HG02763 (cell line): ENCODE results near the gene PCSK7.
A peak's percentile ranks its signal among the peaks of the same experiment; 100 is the strongest.
"Not testable (repeated sequence)": the region's sequence is repeated elsewhere in the genome, so short reads cannot be mapped to it uniquely, and the experiment has no call there.

Experiments
- ATAC-seq: cut with Tn5 transposase; IDR thresholded peaks from one replicate; pipeline ENCODE4 v1.9.1; 2021; ENCODE audit warnings: mild to moderate bottlenecking, moderate library complexity; ENCODE audit not compliant: unreplicated experiment

The PCSK7 gene

GRCh38 chr11:117183724-117184349, 48.0 kb downstream of the PCSK7 start:
- no peak for ATAC-seq

- not testable (repeated sequence) for ATAC-seq
These were observed 48.7 kb downstream of the PCSK7 start for GRCh38 chr11:117183178-117183577.

DNA sequence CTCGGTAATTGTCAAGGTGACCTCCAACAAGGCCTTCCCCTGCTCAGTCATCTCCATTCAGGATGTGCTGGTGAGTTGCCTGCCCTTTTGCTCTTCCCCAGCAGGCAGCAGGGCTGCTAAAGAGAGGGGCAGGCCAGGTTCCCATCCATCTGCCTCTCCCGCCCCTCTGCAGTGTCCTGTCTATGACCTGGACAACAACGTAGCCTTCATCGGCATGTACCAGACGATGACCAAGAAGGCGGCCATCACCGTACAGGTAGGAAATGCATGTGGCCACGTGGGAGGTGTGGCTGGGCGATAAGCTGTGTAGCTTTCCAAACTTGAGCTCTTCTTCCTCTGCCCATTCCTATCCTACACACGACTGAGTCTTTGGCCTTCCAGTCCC, 49.3 kb downstream of the PCSK7 start:
- ATAC-seq = no peak

DNA sequence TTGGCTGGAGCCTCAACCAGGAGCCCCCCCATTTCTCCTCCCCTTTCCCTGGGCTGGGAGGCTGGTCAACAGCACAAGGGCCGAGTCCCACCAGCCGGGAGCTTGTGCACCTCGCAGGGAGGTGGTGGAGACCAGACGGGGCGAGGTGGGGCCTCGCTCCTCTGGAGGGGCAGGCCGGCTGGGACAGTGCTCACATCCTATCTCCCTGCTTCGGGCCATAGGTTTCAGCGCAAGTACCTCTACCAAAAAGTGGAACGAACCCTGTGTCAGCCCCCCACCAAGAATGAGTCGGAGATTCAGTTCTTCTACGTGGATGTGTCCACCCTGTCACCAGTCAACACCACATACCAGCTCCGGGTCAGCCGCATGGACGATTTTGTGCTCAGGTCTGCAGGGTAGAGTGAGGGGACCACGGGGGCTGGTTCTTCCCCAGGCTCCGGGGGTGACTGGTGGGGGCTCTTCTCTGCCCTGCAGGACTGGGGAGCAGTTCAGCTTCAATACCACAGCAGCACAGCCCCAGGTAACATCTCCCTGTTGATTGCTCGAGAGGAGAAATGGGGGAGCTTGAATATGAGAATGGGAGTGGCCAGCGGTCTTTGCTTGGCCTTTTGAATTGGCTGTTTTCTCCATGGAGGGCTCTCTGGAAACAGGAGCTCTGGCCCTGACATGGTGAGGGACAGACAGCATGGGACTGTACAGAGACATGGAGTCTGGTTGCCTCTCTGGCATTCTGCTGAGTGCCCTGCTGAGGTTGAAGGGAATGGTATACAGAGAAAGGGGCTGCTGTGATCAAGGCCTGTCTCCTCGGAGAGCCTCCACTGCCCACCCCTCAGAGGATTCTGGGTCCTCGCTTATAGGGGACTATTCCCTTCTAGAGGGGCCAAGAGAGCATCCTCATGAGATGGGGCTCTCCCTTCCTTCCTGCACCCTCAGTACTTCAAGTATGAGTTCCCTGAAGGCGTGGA, 50.0 kb downstream of the PCSK7 start:
- ATAC-seq = no peak

DNA sequence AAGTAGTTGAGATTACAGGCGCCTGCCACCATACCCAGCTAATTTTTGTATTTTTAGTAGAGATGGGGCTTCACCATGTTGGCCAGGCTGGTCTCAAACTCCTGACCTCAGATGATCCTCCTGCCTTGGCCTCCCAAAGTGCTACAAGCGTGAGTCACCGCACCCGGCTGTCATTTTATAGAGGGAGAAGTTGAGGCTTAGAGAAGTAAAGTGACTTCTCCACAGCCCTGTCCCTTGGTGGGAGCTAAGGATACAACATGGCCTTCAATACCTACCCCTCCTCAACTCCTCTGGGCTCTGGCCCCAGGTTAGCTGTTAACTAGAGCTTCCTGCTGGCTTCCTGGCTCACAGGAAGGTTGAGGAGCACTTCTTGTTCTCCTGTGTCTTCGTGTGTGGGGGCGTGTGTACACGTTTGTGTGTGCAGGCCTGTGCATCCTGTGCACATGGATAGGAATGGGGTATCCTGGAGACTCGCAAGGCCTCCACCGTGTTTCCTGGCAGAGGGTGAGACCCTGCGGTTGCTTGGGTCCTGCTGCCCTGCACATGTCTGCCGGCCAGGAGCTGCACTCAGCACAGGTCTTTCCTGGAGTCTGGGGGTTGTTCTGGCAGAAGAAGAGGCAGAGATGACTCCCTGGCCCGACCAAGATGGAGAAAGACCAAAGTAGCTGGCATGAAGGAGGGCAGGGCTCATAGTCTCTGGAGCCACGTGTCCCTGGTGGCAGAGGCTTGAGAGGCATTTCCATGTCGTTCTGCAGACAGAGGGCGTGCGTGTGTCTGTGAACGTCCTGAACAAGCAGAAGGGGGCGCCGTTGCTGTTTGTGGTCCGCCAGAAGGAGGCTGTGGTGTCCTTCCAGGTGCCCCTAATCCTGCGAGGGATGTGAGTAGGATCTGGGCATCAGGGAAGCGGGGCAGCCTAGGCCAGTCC, 51.0 kb downstream of the PCSK7 start:
- ATAC-seq = no peak

DNA sequence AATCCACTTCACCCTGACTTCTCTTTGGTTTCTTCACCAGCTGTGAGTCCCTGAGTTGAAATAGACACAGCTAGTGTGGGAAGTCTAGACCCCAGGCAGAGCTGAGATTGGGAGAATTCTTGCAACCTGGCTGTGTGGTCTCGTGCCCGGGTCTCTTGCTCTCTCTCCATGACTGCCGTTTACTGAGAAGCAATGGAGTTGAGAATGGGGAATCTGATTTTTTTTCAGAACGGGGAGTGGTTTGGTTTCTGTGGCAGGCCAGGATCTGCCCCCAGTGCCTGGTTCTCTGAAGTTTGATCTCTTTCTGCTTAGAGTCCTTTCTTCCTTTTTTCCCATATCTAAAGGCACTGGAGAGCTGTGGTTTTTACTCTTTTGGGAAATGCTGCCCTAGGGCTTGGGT, 51.9 kb downstream of the PCSK7 start:
- no peak for ATAC-seq

DNA sequence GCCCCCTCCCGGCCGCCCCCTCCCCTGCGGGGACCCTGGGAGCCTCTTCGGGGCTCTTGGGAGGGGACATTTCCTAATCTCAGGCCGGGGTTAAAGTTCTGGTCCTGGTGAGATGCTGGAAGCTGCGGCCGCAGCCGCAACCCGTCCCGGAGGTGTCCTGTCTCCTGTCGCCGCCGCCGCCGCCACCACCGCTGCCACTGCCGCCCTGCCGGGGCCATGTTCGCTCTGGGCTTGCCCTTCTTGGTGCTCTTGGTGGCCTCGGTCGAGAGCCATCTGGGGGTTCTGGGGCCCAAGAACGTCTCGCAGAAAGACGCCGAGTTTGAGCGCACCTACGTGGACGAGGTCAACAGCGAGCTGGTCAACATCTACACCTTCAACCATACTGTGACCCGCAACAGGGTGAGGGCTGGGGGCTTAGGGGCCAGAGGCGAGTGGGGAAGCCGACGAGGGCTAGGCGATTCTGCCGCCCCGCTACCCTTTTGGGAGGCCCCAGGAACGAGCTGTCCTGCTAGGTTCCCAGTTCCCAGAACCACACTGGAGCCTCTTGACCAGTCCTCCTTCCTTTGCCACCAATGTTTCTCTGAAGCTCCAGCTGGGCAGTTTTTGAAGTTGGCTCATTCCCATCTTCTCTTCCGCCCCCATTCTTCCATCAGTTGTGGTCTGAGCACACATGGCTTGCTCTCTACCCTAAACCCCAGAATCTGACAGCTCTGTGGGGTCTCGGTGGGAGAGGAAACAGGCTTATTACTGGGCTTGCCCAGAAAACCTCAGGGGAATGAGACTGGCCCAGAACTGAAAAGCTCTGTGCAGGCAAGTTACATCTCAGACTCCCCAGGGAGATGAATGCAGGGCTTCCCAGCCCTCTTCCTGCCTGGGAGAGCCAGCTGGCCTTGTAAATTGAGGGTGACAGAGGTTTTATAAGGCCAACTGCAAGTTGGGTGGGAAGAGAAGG, 52.5 kb downstream of the PCSK7 start:
- peak; percentile 23 for ATAC-seq

GRCh38 chr11:117178210-117179034, 53.5 kb downstream of the PCSK7 start, which contains the start of gene SIDT2:
Gene SIDT2, plus strand, starts transcription at chr11:117178743. Its CDS starts 521 bp downstream, at chr11:117179264.
- ATAC-seq = peak; percentile 89

DNA sequence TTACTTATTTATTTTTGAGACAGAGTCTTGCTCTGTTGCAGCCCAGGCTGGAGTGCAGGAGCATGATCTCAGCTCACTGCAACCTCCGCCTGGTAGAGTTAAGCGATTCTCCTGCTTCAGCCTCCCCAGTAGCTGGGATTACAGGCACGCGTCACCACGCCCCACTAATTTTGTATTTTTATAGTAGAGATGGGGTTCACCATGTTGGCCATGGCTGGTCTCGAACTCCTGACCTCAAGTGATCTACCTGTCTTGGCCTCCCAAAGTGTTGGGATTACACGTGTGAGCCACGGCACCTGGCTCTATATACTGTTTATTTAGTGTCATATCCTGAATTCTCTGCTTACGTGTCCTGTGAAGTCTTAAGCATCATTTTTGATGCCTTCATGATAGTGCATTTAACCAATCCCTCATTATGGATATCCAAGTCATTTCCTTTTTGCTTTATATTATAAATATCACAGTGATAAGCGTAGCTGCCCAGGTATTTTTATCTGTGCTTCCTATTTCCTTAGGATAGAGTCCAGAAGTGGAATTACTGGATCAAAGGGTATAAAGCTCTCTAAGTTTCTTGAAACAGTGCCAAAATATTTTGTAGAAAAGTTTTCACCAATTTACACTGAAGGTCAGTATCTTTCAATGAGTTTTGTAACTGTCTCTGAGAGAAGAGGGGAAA, 54.2 kb downstream of the PCSK7 start:
- ATAC-seq = no peak

DNA sequence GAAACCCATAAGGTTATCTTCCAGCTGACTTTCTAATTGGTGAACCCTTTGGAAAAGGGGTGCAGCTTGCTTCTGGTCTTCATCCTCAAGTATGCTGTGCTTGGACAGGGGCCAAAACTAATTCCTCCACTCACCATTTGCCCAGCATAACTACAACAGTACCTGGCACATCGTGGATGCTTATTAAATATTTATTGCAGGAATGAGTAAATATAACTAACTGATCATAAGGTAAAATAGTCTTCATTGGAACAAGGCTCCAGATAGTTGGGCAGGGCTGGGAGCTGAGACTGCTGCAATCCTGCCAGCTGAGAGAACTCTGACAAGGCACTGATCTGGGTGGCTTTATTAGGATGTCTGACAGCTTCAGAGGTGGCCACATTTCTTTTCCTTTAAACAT, 55.7 kb downstream of the PCSK7 start:
- no peak for ATAC-seq

- no peak for ATAC-seq
These were observed 56.1 kb downstream of the PCSK7 start for GRCh38 chr11:117175781-117176180.

- ATAC-seq = no peak
These were observed 56.8 kb downstream of the PCSK7 start for GRCh38 chr11:117175104-117175503.

- ATAC-seq = no peak
These were observed 59.0 kb downstream of the PCSK7 start for GRCh38 chr11:117172724-117173421.

GRCh38 chr11:117171404-117172061, 60.3 kb downstream of the PCSK7 start:
- ATAC-seq = no peak

- ATAC-seq = no peak
These were observed 60.9 kb downstream of the PCSK7 start for GRCh38 chr11:117171007-117171403.

GRCh38 chr11:117170210-117170609, 61.7 kb downstream of the PCSK7 start:
- no peak for ATAC-seq

DNA sequence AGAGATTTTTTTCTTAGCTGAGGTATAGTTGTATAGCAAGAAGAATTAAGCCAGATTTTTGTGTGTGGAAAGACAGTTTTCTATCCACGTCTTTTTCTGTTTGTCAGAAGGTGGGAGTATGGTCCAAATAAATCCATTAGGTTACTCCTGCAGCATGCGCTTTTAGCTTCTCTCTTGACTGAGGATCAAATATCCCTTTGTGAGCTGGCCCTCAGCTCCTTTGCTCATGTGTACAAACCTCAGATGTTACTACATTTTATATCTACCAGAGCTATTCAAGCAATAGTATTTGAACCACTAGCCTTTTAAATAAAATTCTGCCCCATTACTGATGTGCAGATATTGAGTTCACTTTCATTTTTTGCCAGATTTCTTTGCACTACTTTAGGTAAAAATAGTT, 62.1 kb downstream of the PCSK7 start:
- ATAC-seq = no peak
